NCI-H2196 (cell line): Measurements from ENCODE around the gene IDUA.

Experiments
- DNase-seq: peaks from one replicate; lab custom pipeline; 2025; ENCODE audit not compliant: unreplicated experiment; lab: John Stamatoyannopoulos, UW

The IDUA gene

DNA sequence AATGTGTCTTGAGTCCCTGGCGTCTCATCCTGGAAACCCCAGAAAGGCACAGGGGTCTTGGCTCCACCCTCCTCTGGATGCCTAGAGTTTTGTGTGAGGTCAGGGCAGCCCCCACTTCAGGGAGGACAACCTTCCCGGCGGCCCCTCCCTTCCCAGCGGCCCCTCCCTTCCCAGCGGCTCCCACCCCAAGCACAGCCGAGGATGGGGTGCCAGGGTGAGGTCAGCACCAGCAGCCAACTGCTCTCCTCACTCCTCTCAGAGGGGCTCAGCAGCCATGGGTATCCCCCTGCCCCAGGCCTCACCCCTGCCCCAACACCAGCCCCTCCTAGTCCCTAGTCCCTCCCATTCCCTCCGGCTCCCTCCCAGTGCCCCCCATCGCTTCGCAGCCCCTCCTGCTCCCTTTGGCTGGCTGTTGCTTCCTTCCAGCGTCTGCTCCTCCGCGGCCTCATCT, 30.9 kb upstream of the IDUA start:
- no peak for DNase-seq

DNA sequence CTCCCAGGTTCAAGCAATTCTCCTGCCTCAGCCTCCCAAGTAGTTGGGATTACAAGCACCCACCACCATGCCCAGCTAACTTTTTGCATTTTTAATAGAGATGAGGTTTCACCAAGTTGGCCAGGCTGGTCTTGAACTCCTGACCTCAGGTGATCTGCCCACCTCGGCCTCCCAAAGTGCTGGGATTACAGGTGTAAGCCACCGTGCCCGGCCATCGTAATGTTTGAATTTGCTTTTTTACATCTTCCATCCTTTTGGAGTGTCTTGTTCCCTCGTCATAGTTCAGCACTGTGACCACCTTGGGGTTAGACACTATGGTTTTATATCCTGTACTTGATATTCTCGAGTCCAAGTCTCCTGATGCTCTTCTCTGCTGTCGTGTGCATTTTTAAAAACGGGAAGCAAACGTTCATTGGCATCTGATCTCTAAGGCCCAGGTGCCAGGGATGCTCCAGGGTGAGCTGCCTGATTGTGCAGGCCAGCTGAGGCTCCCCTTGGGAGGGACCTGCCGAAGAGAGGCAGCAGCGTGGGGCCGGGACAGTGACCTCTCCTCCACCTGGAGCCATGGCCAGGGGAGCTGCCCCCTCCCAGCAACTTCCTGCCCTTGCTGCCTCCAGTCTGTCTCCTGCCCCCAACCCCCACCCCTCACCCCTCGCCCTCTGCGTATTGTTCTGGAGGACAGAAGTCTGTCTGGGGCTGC, 30.2 kb upstream of the IDUA start:
- DNase-seq = no peak

DNA sequence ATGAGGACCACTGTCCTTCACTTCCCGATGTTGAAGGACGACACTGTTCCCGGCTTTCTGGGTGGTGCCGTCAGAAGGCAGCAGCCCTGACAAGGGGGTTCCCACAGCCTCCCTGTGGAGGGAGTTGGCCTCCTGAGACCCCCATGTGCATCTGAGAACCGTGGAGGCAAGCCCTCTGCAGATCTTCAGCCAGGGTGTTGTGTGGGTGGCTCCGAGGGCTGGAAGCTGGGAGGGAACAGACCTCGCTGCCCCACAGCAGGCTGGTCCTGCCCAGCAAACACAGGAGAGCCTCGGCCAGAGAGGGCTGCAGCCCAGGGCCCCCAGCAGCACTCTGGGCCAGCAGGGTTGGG, 29.6 kb upstream of the IDUA start:
- DNase-seq = no peak

DNA sequence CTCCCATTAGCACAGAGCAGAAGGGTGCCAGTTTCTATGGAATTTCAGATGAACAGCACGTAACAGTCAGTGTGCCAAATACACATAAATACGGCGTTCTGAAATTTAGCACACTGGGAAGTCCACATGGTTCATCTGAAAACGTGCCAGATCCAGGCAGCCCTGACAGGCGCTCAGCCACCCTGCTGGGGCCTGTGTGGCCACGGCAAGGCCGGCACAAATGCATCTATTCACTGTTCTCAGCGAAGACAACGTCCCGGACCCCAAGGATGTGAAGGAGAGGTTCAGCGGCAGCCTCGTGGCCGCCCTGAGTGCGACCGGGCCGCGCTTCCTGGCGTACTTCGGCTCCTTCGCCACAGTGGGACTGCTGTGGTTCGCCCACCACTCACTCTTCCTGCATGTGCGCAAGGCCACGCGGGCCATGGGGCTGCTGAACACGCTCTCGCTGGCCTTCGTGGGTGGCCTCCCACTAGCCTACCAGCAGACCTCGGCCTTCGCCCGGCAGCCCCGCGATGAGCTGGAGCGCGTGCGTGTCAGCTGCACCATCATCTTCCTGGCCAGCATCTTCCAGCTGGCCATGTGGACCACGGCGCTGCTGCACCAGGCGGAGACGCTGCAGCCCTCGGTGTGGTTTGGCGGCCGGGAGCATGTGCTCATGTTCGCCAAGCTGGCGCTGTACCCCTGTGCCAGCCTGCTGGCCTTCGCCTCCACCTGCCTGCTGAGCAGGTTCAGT, 29.1 kb upstream of the IDUA start:
- no peak for DNase-seq

DNA sequence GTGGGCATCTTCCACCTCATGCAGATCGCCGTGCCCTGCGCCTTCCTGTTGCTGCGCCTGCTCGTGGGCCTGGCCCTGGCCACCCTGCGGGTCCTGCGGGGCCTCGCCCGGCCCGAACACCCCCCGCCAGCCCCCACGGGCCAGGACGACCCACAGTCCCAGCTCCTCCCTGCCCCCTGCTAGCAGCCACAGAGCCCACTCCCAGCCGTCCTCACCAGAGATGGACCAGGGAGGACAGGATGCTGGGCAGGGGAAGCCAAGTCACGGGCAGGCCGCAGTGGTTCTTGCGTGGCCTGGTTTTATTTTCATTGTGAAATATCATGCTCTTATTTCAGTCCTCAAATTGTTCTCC, 28.6 kb upstream of the IDUA start:
- DNase-seq = no peak

DNA sequence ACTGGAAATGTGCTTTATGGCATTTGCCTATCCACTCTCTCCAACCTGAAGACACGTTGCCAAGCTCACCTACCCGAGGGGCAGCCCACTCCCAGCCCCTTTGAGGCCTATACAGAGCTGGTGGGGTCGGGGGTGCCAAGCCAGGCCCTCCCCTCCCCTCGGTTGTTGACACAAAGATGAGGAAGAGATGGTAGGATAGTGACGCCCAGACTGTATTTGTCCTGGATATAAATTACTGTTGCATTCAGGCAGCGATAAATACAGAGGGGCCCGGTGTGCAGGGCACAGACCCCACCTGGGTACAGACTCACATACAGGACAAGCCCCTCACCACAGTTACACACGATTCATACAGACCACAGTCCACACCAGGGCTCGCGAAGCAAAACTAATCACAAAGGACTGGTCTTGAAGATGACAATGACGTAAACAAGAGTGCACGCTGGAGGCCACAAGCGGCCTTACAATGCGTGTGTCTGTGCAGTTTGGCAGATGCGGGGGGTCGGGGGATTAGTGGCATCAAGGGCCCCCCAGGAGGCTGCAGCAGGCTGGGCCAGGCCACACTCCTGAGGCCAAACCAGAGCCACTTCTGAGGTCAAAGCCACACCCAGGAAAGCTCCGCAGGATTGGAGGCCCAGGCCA, 28.0 kb upstream of the IDUA start:
- no peak for DNase-seq

DNA sequence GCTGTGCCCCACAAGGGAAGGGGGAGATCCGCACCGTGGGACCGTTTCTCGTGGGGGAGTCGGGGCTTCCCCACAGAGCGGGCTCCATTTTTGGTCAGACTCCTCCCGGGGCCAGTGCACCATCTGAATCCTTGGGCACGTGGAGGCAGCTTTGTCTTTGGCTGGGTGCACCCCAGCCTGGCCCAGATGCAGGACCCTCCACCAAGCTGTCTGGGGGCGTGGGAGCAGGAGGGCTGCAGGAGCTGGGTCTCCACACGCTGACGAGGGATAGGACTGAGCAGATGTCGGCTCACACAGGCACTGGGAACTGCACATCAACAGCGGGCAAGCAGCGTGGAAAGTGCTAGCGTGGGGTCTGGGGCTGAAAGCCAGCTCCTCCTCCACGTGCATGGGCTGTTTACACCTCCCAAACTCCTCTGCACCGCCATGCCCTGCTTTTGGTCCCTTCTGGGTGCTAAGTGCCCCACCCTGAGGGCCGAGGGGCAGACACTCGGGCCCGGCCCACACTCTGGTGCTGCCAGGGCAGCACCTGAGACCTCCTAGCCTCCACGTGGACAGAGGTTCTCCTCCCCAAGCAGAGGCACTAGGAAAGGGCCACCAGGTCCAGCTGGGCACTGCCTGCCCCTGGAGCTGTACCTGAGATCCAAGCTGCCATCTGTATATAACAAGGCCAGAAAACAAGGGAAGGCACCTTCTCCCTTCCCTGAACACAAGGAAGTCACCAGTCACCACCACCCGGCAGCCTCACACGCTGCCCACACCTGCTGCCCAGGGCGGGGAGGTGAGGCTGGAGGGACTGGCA, 27.3 kb upstream of the IDUA start:
- no peak for DNase-seq

DNA sequence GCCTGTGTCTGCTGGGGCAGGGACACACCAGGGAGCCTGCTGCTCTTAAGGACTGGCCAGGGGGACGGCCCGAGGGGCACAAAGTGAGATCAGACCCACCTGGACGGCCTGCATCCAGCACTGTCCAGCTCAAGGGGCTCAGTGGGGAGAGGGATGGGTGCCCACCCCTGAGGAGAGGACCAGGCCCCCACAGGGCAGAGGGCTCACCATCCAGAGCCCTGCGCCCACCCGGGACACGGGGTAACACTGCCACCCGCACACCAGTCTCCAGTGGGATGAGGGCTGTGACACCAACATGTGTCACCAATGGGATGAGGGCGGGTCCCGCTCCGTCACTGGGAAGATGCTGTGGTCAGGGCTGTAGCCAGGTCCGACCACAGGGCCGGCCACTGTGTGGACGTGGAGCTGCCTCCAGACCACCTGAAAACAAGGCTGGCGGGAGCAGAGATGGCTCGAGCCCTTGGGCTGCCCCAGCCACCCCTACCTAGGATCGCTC, 26.7 kb upstream of the IDUA start:
- no peak for DNase-seq

DNA sequence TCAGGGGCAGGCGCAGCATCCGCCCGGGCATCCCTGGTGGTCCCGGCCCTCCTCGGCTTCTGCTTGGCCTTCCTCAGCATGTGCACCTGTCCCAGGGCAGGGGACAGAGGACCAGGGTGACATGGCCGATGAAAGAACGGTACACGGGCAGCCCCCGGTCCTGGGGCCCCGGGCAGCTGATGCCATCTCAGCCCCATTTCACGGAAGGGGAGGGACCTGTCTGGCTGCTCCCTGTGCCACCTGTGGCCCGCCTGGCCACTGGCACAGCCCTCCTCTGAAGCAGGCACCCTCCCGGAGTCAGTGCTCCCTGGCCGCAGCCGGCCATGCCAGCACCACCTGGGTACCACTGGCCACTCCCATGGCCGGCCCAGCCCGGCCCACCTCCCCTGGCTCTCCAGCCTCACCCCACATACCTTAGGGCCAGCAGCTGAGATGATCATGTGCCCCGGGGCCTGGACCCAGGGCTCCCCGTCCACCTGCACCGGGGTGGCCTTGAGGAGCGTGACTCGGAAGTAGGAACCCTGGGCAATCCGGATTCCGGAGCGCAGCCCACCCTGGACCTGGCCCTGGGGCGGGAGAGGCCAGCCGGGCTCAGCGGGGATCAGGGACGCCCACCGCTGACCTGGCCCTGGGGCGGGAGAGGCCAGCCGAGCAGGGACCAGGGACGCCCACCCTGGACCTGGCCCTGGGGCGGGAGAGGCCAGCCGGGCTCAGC, 26.1 kb upstream of the IDUA start:
- DNase-seq = no peak

DNA sequence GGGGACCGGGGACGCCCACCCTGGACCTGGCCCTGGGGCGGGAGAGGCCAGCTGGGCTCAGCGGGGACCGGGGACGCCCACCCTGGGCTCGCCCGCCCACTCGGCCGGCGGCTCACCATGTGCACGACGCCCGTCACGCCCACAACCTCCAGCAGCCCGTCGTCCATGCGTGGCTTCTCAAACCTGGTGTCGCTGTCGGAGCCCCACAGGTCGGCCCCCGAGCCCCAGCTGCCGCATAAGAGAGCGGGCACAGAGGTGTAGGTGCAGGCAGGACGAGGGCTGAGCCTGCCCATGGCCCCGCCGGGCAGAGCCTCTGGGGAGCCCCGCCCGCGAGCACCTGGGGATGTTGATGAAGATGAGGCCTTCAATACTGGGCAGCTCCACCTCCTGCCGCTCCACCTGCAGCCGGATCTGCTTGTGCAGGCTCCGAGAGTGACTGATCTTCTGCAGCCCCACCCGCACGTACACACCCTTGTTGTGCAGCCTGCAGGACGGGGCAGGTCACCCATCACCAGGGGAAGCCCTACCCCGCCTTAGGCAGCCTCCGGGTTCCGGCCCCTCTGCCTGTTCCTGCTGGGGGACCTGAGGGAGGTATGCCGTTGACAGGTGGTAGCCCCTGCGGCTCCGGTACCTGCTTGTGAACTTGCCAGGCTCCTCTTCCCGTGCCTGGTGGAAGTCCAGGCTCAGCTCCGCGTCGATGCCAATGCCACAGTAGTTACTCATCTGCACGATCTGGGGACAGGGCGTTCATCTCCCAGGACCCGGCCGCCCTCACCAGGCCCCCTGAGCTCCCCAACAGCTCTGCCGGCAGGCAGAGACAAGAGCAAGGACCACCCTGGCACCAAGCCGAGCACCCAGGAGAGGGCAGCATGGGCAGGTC, 25.3 kb upstream of the IDUA start:
- DNase-seq = no peak

DNA sequence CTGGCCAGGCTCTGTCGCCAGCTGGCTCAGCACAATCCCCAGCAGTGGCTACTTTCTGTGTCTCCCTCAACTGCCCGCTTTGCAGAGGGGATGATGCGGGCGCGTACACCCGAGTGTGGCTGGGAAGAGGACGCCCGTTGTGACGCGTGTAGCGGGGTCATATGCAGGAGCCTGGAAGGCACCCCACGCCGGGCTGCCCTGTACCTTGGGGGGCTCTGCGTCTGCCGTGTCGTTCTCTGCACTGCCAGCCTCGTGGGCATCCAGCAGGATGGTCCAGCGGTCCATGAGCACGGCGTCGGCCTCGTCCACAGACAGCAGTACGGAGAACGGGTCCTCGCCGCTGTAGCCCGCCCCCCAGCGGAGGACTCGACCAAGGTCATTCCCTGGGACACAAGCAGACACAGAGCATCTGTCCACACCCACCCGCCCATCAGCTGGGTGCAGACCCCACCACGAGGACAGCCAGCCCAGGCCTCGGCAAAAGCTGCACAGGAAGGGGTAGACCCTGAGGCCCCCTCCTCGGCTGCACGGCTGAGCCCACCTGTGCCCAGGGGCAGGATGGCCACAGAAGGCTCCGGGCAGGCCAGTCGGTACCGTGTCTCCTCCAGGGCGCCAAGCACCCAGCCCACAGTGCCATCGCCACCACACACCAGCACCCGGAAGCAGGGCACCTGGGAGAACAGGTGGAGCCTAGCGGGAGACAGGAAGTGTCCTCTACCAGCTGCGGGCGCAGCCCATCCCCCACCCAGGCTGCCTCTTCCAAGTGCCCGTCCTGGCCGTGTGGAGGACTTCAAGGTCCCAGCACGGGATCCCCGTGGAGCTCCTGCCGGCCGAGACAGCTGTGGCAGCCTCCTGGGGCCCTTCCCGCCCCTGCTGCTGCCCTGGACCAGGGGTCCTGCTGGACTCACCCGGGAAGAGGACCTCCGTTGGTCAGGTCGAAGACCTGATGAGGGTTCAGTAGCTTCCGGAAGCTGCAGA, 24.3 kb upstream of the IDUA start:
- peak; percentile 19 for DNase-seq

DNA sequence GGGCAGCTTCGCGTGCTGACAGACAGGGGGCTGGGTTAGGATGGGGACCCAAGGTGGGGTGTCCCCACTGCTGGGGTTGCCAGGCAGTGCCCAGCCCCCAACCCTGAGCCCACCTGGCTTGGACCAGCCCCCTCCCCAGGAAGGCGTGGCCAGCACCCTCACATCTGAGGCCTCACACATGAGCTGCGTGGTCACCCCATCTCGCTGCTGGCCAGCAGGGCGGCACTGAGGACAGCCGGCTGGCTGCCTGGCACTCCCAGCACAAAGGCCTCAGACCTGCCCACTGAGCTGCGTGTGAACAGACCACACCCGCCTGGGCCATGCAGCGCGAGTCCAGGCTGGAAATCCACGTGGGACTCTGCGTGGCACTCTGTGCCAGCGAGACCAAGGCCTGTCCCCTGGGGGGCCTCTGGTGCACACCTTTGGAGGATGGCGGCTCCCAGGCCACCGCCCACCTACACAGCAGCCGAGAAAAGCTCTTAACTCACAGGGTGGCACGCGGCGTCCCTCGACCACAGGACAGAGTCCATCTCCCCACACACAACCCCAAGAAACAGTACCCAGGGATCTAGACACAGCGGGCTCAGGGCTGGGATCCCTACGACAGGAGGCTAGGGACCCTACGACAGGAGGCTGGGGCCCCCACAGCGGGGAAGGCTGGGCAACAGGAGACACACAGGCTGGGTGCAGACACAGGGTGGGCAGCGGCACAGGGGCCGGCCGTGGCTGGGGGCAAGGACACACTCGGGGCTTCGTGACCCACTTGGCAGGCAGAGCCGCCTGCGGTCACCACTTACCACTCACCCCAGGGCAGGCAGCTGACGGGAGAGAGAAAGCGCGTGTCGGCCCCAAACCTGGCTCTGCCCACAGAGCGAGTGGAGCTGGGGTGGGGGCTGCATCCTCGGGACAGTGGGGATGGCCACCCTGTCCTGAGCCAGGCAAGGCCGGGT, 23.3 kb upstream of the IDUA start:
- DNase-seq = no peak

DNA sequence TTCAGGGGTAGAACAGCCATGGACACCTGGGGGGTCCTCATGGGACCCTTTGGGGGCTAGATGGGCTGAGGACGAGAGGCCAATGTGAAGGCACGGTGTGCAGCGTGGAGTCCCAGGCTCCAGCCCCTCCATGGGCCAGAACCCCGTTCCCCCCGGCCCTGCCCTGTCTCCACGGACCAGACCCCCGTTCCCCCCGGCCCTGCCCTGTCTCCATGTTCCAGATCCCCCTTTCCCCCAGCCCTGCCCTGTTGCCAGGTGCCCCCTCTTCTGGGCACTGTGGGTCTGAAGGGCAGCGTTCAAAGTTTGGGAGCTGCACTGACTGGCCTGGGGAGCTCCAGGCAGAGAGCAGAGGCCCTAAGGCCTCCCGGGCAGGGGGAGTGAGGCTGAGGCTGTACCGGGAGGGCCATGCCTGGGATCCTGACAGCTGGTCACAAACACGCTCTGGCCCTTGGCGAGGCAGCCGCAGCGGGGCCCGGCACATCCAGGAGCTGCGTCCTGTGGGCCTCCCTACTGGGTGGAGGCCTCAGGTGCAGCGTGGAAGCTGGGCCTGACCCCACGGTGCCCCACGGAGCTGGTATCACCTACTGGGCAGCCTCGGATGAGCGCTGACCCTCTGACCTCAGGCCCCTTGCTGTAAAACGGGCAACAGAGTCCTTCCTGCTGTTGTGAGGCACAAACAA, 22.4 kb upstream of the IDUA start:
- DNase-seq = no peak

DNA sequence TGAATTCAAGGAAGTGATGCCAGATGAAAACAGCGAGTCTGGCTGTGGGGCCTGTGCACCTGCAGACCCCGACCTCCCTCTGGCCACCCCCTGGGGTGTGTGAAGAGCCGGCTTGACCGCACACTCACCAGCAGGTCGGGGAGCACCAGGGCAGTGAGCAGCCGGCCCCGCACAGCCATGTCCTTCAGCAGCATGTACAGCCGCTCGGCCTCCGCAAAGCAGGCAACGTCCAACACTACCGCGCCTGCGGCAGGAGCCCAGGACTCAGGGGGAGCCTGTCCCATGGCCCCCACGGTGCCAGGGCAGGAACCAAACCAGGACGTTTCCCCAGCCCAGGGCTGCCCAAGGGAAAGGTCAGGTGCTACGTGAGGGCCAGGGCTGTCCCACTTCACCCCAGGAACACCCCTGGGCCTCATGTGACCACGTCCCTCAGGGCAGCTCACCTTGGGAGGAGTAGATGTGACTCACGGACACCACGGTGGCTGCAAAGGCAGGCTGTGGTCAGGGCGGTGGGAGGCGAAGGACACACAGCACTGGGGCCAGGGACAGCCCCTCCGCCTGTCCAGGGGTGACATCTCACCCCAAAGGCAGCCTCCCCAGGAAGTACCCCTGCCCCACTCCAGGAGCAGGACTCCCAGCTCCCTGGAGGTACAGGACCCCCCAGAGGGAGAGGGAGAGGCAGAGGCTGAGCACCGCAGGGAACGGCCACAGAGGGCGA, 21.6 kb upstream of the IDUA start:
- no peak for DNase-seq

DNA sequence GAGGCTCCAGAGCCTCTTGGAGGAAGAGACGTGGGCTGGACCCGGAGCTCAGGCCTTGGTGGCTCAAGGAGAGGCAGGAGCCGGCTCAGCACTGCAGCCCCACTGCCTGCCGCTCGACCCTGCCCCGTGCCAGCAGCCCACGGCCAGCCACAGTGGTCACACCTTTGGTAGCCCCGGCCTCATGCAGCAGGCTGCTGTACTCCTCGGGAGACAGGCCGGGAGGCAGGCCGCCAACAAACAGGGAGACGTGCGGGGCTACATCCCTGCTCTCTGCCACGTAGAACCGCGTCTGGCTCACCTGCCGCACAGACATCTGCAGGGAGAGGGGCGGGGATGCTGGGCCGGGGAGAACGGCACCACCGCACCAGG, 21.1 kb upstream of the IDUA start:
- no peak for DNase-seq
